ENCODE measurements around the gene TMEM108.

- TF ChIP-seq POLR2A (IDR thresholded peaks at IDR 0.05) (no peak), CTCF (IDR thresholded peaks at IDR 0.05) (no peak), EP300 (IDR thresholded peaks at IDR 0.05) (no peak), POLR2AphosphoS5 (IDR thresholded peaks at IDR 0.05) (no peak)
Observed at GRCh38 chr3:133191818-133192217, 153.6 kb downstream of the TMEM108 start.

All from suprapubic skin (tissue), 4 donors.